Measurements from ENCODE around the gene FHIT. TPM values are rescaled to one million over a fixed set of nuclear protein-coding genes. Genes with fewer than 3 reads are reported as not detected.

The FHIT gene
- total RNA-seq, 1 experiment from 2014 or later = 20.1 TPM

- CTCF ChIA-PET = no interaction called here
- peak; percentile 65 for DNase-seq (ENCODE audit: unreplicated experiment)
Observed at GRCh38 chr3:60301142-60301541, 950.1 kb downstream of the FHIT start.

DNA sequence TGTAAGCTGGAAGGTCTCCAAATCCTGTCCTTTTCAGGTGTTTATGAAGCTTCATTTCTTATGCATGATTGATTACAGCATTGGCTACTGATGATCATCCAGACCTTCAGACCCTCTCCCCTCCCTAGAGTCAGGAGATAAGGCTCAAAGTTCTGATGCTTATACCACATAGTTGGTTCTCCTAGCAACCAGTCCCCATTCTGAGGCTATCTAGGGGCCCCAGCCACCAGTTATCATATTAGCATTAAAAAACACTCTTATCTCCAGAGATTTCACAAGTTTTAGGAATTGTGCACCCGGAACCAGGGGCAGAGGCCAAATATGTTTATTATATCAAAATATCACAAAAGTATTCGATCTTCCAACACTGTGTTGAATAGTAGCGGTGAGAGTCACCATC is 953.1 kb downstream of the FHIT start:
- no peak for DNase-seq (ENCODE audit: unreplicated experiment)
- CTCF ChIA-PET = no interaction called here
- H3K4me3 Mint-ChIP-seq (ENCODE audit: unreplicated experiment) = no peak overlapping the region
- H3K27ac Mint-ChIP-seq (ENCODE audit: low read depth, unreplicated experiment) = no peak overlapping the region
- TF ChIP-seq CTCF (IDR thresholded peaks at IDR 0.05; ENCODE audit: unreplicated experiment) = no peak
- no peaks in the 10 kb centered on the region for H3K9me3 Mint-ChIP-seq (ENCODE audit: unreplicated experiment)
- no TSS peak for BruUV-seq (replicated peaks)
- POLR2A ChIA-PET = no interaction called here
- H3K4me1 Mint-ChIP-seq (ENCODE audit: insufficient read depth, unreplicated experiment) = peaks cover 23% of the 10 kb centered on the region
- no peaks in the 10 kb centered on the region for H3K27me3 Mint-ChIP-seq (ENCODE audit: insufficient read depth, unreplicated experiment)
- intact Hi-C loops (cut with micrococcal nuclease) = no loop called here
- no peaks in the 10 kb centered on the region for H3K36me3 Mint-ChIP-seq (ENCODE audit: insufficient read depth, unreplicated experiment)

More at GRCh38 chr3:60301142-60301541, 950.1 kb downstream of the FHIT start:
- Mint-ChIP-seq H3K4me3 (ENCODE audit: unreplicated experiment) (no peak overlapping the region), H3K9me3 (ENCODE audit: unreplicated experiment) (no peaks in the 10 kb centered on the region), H3K36me3 (ENCODE audit: insufficient read depth, unreplicated experiment) (no peaks in the 10 kb centered on the region), H3K4me1 (ENCODE audit: insufficient read depth, unreplicated experiment) (peaks cover 20% of the 10 kb centered on the region), H3K27me3 (ENCODE audit: insufficient read depth, unreplicated experiment) (no peaks in the 10 kb centered on the region), H3K27ac (ENCODE audit: low read depth, unreplicated experiment) (peak overlapping the region; percentile 10)
- intact Hi-C loops (cut with micrococcal nuclease) = loop anchor here (10.0 kb wide), 1 partner anchor 726 kb away; no protein-coding TSS in a partner anchor
- POLR2A ChIA-PET = interaction anchor here (0.6 to 1.3 kb wide), 6 partner anchors 10 to 1896 kb away, joined by 3 to 4 read pairs (median 3); partner anchors contain the start of gene PTPRG
- no peak for TF ChIP-seq CTCF (IDR thresholded peaks at IDR 0.05; ENCODE audit: unreplicated experiment)
- no TSS peak for BruUV-seq (replicated peaks)

- POLR2A ChIA-PET = no interaction called here
- H3K4me1 Mint-ChIP-seq (ENCODE audit: insufficient read depth, unreplicated experiment) = peaks cover 9% of the 10 kb centered on the region
- no peaks in the 10 kb centered on the region for H3K9me3 Mint-ChIP-seq (ENCODE audit: unreplicated experiment)
- intact Hi-C loops (cut with micrococcal nuclease) = no loop called here
- TF ChIP-seq CTCF (IDR thresholded peaks at IDR 0.05; ENCODE audit: unreplicated experiment) = no peak
- no peak overlapping the region for H3K4me3 Mint-ChIP-seq (ENCODE audit: unreplicated experiment)
- no peaks in the 10 kb centered on the region for H3K27me3 Mint-ChIP-seq (ENCODE audit: insufficient read depth, unreplicated experiment)
- DNase-seq (ENCODE audit: unreplicated experiment) = peak; percentile 72
- CTCF ChIA-PET = no interaction called here
- no peak overlapping the region for H3K27ac Mint-ChIP-seq (ENCODE audit: low read depth, unreplicated experiment)
- no peaks in the 10 kb centered on the region for H3K36me3 Mint-ChIP-seq (ENCODE audit: insufficient read depth, unreplicated experiment)
- BruUV-seq (replicated peaks) = no TSS peak
Observed at GRCh38 chr3:60294181-60294580, 957.1 kb downstream of the FHIT start.

GRCh38 chr3:60291115-60291514 is 960.1 kb downstream of the FHIT start:
- H3K4me1 Mint-ChIP-seq (ENCODE audit: insufficient read depth, unreplicated experiment) = peaks cover 9% of the 10 kb centered on the region
- no peaks in the 10 kb centered on the region for H3K9me3 Mint-ChIP-seq (ENCODE audit: unreplicated experiment)
- no TSS peak for BruUV-seq (replicated peaks)
- ChIA-PET CTCF (interaction anchor here (0.6 kb wide), 1 partner anchor 88 kb away, joined by 5 read pairs; no protein-coding TSS in a partner anchor), POLR2A (interaction anchor here (1.3 kb wide), 1 partner anchor 10 kb away, joined by 3 read pairs; no protein-coding TSS in a partner anchor)
- intact Hi-C loops (cut with micrococcal nuclease) = no loop called here
- H3K4me3 Mint-ChIP-seq (ENCODE audit: unreplicated experiment) = no peak overlapping the region
- H3K36me3 Mint-ChIP-seq (ENCODE audit: insufficient read depth, unreplicated experiment) = no peaks in the 10 kb centered on the region
- no peak for DNase-seq (ENCODE audit: unreplicated experiment)
- no peak for TF ChIP-seq CTCF (IDR thresholded peaks at IDR 0.05; ENCODE audit: unreplicated experiment)
- H3K27ac Mint-ChIP-seq (ENCODE audit: low read depth, unreplicated experiment) = no peak overlapping the region
- H3K27me3 Mint-ChIP-seq (ENCODE audit: insufficient read depth, unreplicated experiment) = no peaks in the 10 kb centered on the region

Measured in MCF 10A (cell line).